Cardiac atrium fibroblast (primary cell): ENCODE results near the gene RELL2. TPM values are rescaled to one million over a fixed set of nuclear protein-coding genes. Genes with fewer than 3 reads are reported as not detected.

Experiments
- total RNA-seq: library from RNA; depleted of rRNA; stranded (reverse); fragments of >200 nt; gene quantifications from 2 replicates; pipeline ENCODE4 v1.2.3, GENCODE V29; 2015

Gene RELL2, protein sequence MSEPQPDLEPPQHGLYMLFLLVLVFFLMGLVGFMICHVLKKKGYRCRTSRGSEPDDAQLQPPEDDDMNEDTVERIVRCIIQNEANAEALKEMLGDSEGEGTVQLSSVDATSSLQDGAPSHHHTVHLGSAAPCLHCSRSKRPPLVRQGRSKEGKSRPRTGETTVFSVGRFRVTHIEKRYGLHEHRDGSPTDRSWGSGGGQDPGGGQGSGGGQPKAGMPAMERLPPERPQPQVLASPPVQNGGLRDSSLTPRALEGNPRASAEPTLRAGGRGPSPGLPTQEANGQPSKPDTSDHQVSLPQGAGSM
- 2.8 and 5.8 TPM in 2 replicates for total RNA-seq

GRCh38 chr5:141636413-141637122 lies at the start of gene RELL2, which contains the start of gene HDAC3:
Gene RELL2, plus strand, starts transcription at chr5:141636997. Its CDS starts 1,229 bp downstream, at chr5:141638226.
Gene HDAC3, minus strand, starts transcription at chr5:141636849. Its CDS starts 59 bp downstream, at chr5:141636790.

DNA sequence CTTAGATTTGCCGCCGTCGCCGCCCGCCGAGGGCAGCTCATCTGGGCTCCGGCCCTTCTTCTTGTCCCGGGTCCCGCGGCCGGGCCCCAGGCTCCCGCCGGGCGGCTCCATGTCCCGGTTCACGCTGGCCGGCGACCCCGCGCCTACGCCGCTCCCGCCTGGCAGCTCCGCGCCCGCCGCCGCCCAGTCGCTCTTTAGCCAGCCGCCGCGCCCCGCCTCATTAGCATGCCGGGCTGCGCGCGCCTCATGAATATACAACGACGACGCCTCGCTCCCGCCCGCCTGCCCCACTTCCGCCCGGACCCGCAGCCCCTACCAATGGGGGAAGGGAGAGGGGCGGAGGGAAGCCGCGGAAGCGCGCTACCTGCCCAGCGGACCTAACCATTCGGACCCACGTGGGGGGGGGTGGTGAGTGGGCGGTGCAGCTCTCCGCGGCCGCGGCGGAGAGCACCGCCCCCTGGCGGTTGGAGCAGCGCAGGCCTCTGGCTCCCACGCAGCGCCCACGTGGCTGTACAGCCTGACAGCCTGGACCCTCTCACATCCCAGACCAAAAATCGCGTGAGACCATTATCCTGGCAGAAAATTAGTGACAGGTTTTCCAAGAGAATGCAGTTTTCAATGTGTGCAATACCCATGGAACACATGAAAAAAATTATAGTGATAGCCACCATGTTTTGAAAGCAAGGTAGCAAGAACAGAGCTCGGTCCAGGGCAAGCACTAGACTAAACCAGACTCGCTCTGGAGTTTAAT lies 17.8 kb upstream of the RELL2 start, which contains the start of gene DIAPH1:
TSS of gene DIAPH1 (minus strand) at position 197 of the 751 bp plus-strand sequence. CDS start at position 111, 86 bp downstream.

DNA sequence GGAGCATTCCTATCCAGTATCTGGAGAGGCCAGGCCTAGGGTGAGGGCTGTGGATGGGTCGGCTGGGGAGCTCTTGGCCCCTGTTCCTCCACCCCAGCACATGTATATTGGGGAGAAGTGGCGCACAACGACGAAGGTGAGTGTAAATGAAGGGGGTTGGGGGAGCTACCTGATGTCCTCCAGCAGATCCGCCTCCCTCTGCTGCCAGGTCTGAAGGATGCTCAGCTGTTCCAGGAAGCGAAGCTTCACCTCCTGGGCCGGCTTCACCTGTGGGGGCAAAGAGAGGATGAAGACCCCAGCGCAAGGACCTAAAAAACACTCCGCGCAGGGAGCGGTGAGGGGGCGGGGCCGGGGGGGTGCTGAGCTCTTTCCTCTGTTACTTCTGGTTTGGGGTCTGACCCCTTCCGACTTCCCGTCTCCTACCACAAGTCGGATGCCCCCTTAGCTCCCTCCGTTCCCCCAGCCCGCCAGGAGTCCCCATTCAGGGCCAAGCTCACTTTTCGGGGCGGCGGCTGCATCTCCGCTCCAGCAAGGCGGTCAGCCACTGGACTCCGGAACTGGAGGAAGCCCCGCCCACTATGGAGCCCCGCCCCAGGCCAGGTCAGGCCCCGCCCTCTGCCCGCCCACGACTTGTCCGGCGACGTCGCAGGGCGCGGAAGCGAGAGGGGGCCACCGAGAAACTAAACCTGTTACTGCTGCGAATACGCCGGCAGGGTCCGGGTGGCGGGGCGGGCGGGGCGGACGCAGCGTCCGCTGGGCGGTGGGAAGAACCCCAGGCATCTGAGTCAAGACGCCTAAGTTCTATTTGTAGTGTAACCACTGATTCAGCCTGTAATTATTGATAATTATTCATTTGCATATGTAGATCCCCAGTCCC lies 14.3 kb downstream of the RELL2 start, which contains the start of gene FCHSD1:
TSS of gene FCHSD1 (minus strand) at position 568 of the 877 bp plus-strand sequence. CDS start at position 518, 50 bp downstream.

DNA sequence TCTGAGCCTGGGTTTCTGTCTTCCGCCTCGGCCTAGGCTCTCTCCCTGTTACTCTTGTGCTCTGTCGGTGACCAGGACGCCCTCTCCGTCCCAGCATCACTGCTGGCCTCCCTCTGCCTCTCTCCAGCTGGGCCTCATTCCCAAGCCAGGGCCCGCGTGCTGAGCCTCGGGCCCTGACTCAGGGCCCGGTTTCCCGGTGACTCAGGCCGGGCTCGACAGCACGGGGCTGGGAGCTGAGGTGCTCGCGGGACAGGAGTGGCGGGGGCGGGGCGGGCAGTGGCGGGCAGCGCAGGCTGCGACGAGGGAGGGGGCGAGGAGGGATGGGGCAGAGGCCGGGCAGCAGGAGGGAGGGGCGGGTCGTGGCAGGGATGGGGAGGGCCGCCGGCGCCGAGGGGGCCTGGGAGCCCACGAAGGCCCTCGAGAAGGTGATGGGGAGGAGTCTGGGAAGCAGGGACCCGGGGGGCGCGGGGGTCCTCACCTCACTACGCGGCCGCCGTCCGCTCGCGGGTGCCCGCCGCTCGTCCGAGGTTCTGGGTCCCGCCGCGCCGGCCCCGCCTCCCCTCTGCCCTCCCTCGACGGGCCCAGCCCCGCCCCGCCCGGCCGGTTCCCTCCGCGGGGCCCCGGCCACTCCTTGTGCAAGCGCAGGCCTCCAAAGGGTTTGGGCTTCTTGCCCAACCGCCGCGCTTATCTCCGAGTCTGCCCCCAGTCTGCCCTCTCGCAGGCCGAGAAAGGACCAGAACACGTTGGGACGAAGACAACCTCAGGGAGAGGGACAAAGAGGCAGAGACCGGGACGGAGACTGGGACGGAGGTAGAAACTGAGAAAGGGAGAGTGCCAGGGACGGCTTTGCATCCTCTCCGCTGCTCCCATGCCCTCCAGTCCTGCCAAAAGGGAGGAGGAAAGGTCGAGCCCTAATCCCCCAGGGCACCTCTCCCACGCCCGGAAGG lies 45.2 kb downstream of the RELL2 start, which contains the start of gene ARAP3:
TSS of gene ARAP3 (minus strand) at position 536 of the 947 bp plus-strand sequence. CDS start 1,744 bp downstream, outside the sequence.

Other genes starting within 250 kb of the RELL2 start
- gene PCDHGB4, start 249.3 kb upstream of the RELL2 start, total RNA-seq: 14.1 and 16.8 TPM in 2 replicates
- 0.18 and 1.8 TPM in 2 replicates for gene PCDHGA8, start 244.4 kb upstream of the RELL2 start, total RNA-seq
- gene PCDHGB5, start 239.1 kb upstream of the RELL2 start, total RNA-seq: 21.7 and 22.2 TPM in 2 replicates
- gene PCDHGA9, start 234.2 kb upstream of the RELL2 start, total RNA-seq: 1.4 and 2.6 TPM in 2 replicates
- gene PCDHGB6, start 229.0 kb upstream of the RELL2 start, total RNA-seq: 1.4 and 2.1 TPM in 2 replicates
- gene PCDHGA10, start 224.0 kb upstream of the RELL2 start, total RNA-seq: 3.4 and 5.0 TPM in 2 replicates
- gene PCDHGB7, start 219.3 kb upstream of the RELL2 start, total RNA-seq: 7.8 and 14.4 TPM in 2 replicates
- 10.2 and 12.8 TPM in 2 replicates for gene PCDHGA11, start 215.9 kb upstream of the RELL2 start, total RNA-seq
- gene PCDHGA12, start 206.5 kb upstream of the RELL2 start, total RNA-seq: 26.7 and 27.1 TPM in 2 replicates
- gene PCDHGC3, start 161.0 kb upstream of the RELL2 start, total RNA-seq: 40.8 and 83.1 TPM in 2 replicates
- gene PCDHGC4, start 152.0 kb upstream of the RELL2 start, total RNA-seq: under 0.01 and 0.18 TPM in 2 replicates
- 0.54 and 0.65 TPM in 2 replicates for gene PCDHGC5, start 147.9 kb upstream of the RELL2 start, total RNA-seq
- gene DIAPH1, start 18.0 kb upstream of the RELL2 start, total RNA-seq: 23.6 and 26.7 TPM in 2 replicates
- 46.9 and 54.3 TPM in 2 replicates for gene HDAC3, start 148 bp upstream of the RELL2 start, total RNA-seq
- gene FCHSD1, start 14.4 kb downstream of the RELL2 start, total RNA-seq: 15.3 and 15.7 TPM in 2 replicates
- 6.9 and 7.1 TPM in 2 replicates for gene ARAP3, start 45.2 kb downstream of the RELL2 start, total RNA-seq
- gene PCDH1, start 241.4 kb downstream of the RELL2 start, total RNA-seq: 14.8 and 18.3 TPM in 2 replicates